HUES64 (cell line): Measurements from ENCODE around the gene ARFGEF3.
"Not testable (repeated sequence)": the region's sequence is repeated elsewhere in the genome, so short reads cannot be mapped to it uniquely, and the experiment has no call there.

ENCODE experiments used
- H3K27ac ChIP-seq: 2 replicates; pipeline ENCODE4 v1.7.0; 2013; ENCODE audit warnings: low read depth, low read length, inconsistent platforms
- H3K27me3 ChIP-seq: 2 replicates; pipeline ENCODE4 v1.6.1; 2013; ENCODE audit warnings: mild to moderate bottlenecking, low read length; ENCODE audit not compliant: insufficient read depth
- H3K36me3 ChIP-seq: 2 replicates; pipeline ENCODE4 v1.6.1; 2013; ENCODE audit warnings: mild to moderate bottlenecking, low read length; ENCODE audit not compliant: insufficient read depth
- H3K4me1 ChIP-seq: 2 replicates; pipeline ENCODE4 v1.6.1; 2013; ENCODE audit warnings: mild to moderate bottlenecking, low read length, moderate library complexity; ENCODE audit not compliant: insufficient read depth
- H3K4me3 ChIP-seq: 2 replicates; pipeline ENCODE4 v1.5.1; 2013; ENCODE audit warnings: mild to moderate bottlenecking, low read length, moderate library complexity
- H3K9ac ChIP-seq: 2 replicates; pipeline ENCODE4 v1.6.1; 2013; ENCODE audit warnings: mild to moderate bottlenecking, low read depth, low read length
- H3K9me3 ChIP-seq: 2 replicates; pipeline ENCODE4 v1.6.1; 2013; ENCODE audit warnings: low read depth, low read length; ENCODE audit not compliant: insufficient read depth
- WGBS: fragments of 150-250, 120-280 bp; methylation state at CpG from one replicate; pipeline ENCODE4 v1.1.7; 2013; ENCODE audit warnings: missing lambda C conversion rate; 5-methylcytosine and 5-hydroxymethylcytosine counted together

The ARFGEF3 gene

DNA sequence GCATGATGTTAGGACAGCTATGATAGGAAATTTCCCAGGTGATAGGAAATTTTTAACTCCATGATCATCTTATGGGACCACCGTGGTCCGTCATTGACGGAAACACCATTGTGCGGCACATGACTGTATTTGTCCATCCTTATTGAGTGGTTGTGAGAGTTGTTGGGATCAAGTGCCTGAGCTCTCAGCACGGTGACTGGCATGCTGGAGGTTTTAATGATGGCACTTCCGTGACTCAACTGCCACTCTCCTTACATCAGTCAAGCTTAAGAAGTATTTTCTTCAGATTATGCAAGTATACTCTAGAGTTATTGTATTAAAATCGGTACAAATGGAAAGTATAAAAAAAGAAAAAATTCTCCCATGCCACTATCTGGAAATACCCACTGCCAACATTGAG lies 35.8 kb downstream of the ARFGEF3 start:
- H3K9ac ChIP-seq, result no peak overlapping the region
- WGBS, result 98% methylated on average over 5 of the region's 7 CpGs

GRCh38 chr6:138198430-138199091 lies 36.8 kb downstream of the ARFGEF3 start:
- peaks cover 22% of the 10 kb centered on the region for H3K4me1 ChIP-seq
- WGBS, result 55% methylated on average over 6 of the region's 6 CpGs
- H3K27ac ChIP-seq, result no peak overlapping the region
- H3K9ac ChIP-seq, result no peak overlapping the region
- no peaks in the 10 kb centered on the region for H3K27me3 ChIP-seq
- H3K4me3 ChIP-seq, result no peak overlapping the region
- no peaks in the 10 kb centered on the region for H3K9me3 ChIP-seq
- no peaks in the 10 kb centered on the region for H3K36me3 ChIP-seq

More for the DNA sequence above, 35.8 kb downstream of the ARFGEF3 start:
- no peak overlapping the region for H3K27ac ChIP-seq
- no peak overlapping the region for H3K4me3 ChIP-seq
- H3K9me3 ChIP-seq, result no peaks in the 10 kb centered on the region
- no peaks in the 10 kb centered on the region for H3K27me3 ChIP-seq
- H3K36me3 ChIP-seq, result no peaks in the 10 kb centered on the region
- peaks cover 28% of the 10 kb centered on the region for H3K4me1 ChIP-seq

DNA sequence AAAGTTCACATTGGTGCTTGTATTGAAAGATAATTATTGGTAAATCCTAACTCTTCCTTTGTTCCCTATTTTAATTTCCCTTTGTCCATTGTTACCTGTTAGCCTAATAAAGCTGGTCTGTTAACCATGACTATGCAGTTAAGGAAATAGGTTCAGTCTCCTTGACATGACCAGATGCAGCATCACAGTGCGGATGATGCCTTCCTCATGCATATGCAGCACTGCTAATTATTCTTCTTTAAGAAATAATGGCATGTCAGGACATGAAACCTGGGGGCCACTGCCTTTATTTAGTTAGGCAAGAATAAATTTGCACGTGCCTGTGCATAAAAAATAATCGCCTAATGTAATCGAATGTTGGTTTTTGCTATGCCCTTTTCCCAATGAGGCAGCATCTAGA lies 40.1 kb downstream of the ARFGEF3 start:
- H3K9me3 ChIP-seq, result no peaks in the 10 kb centered on the region
- H3K9ac ChIP-seq, result no peak overlapping the region
- peaks cover 22% of the 10 kb centered on the region for H3K4me1 ChIP-seq
- 95% methylated on average over 4 of the region's 4 CpGs for WGBS
- no peak overlapping the region for H3K4me3 ChIP-seq
- no peak overlapping the region for H3K27ac ChIP-seq
- H3K27me3 ChIP-seq, result no peaks in the 10 kb centered on the region
- no peaks in the 10 kb centered on the region for H3K36me3 ChIP-seq

GRCh38 chr6:138203315-138203714 lies 41.6 kb downstream of the ARFGEF3 start:
- Histone ChIP-seq H3K9me3 (no peaks in the 10 kb centered on the region), H3K36me3 (no peaks in the 10 kb centered on the region), H3K4me1 (peaks cover 23% of the 10 kb centered on the region), H3K27me3 (no peaks in the 10 kb centered on the region), H3K9ac (no peak overlapping the region), H3K4me3 (no peak overlapping the region), H3K27ac (no peak overlapping the region)
- whole genome bisulfite sequencing, result 92% methylated on average over 2 of the region's 2 CpGs

DNA sequence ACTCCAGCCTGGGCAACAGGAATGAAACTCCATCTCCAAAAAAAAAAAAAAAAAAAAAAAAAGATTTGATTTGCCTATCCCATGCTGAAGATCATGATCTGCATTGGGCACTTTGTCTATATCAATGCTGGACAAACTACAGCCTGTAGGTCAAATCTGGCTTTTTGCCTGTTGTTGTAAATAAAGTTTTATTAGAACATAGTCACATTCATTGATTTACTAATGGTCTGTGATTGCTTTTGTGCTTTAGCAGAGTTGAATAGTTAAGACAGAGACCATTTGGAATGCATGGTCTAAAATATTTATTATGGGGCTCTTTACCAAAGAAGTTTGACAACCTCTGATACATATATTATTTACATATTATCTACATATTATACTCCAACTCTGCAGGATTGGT lies 42.6 kb downstream of the ARFGEF3 start:
- Histone ChIP-seq H3K27ac (no peak overlapping the region), H3K4me3 (no peak overlapping the region), H3K27me3 (no peaks in the 10 kb centered on the region), H3K4me1 (peaks cover 13% of the 10 kb centered on the region; the same call in 1 of the 2 replicates), H3K9me3 (no peaks in the 10 kb centered on the region), H3K9ac (no peak overlapping the region), H3K36me3 (no peaks in the 10 kb centered on the region)

GRCh38 chr6:138204792-138205384 lies 43.1 kb downstream of the ARFGEF3 start:
- Histone ChIP-seq H3K4me1 (peaks cover 12% of the 10 kb centered on the region; the same call in 1 of the 2 replicates), H3K27ac (no peak overlapping the region), H3K9me3 (no peaks in the 10 kb centered on the region), H3K36me3 (no peaks in the 10 kb centered on the region), H3K4me3 (no peak overlapping the region), H3K9ac (no peak overlapping the region), H3K27me3 (no peaks in the 10 kb centered on the region)
- WGBS, result 89% methylated on average over 4 of the region's 4 CpGs

DNA sequence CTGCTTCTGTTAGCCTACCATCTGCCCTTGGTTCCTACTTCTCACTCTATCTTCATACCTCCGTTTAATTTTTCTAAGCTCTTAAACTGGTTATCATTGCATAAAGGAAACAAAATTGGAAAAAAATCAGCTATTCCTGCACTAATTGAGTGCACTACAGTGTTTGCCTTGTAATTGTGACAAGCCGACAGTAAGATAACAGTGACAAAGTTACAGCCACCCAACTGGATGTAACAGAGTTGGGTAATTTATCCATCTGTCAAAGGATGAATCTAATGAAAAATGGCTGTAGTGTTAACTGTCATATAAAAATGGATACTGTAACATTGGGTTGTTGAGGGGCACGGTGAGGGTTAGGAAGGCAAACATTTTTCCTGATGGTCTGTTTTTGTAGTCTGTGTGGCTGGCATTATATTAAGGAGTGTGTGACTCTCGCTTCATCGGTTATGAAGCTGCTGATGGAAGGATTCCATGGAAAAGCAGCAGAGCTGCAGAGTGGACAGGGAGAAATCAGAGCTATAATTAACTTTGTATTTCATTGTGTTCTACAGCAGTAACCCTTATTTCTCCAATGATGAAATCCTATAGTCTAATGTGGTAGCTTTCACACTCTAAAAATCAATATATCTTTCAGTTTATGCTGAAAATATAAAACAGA lies 43.8 kb downstream of the ARFGEF3 start:
- Histone ChIP-seq H3K4me3 (no peak overlapping the region), H3K27ac (no peak overlapping the region), H3K9ac (no peak overlapping the region), H3K4me1 (peaks cover 12% of the 10 kb centered on the region; the same call in 1 of the 2 replicates), H3K27me3 (no peaks in the 10 kb centered on the region), H3K9me3 (no peaks in the 10 kb centered on the region), H3K36me3 (no peaks in the 10 kb centered on the region)
- WGBS, result 94% methylated on average over 5 of the region's 5 CpGs

DNA sequence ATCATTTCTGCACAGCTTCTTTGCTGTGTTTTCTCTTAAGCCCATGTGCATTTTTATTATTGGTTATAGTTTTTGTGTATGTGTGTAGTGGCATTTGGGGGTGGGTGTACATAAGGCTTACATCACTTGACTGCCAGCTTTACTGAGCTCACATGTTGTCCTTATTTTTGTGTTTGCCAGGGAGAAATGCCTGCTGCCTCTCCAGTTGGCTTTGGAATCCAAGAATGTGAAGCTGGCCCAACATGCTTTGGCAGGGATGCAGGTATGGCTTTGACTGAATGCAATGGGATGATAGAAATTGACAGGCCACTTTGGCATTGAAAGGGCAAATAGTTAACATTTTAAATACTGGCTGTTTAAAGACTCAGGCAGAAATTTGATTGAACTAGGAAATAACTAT lies 45.1 kb downstream of the ARFGEF3 start:
- H3K36me3 ChIP-seq, result no peaks in the 10 kb centered on the region
- no peak overlapping the region for H3K27ac ChIP-seq

DNA sequence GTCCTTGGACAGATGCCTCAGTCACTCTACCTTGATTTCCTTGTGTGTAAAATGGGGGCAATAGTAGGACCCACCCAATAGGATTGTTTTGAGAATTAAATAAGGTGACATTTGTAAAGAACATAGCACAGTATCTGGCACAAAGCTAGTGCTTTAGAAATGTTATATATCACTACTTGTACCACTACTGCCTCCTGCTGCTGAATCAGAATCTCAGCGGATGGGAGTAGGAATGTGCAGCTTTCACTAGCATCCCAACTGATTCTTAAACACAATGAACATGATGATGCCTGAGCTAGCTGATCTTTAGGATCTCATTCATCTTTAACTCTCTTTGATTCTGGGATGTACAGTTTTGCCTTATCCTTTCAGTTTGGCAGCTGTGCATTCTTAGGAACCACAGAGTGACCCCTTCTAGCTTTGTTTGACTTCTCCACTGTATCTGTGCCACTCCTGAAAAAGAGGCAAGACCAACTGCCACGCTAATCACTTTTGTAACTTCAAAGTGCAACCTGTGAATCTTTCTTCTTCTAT lies 49.4 kb downstream of the ARFGEF3 start:
- Histone ChIP-seq H3K27ac (no peak overlapping the region), H3K9me3 (no peaks in the 10 kb centered on the region), H3K27me3 (no peaks in the 10 kb centered on the region), H3K9ac (no peak overlapping the region), H3K4me1 (peaks cover 12% of the 10 kb centered on the region; the same call in 1 of the 2 replicates), H3K4me3 (no peak overlapping the region), H3K36me3 (no peaks in the 10 kb centered on the region)
- WGBS, result 98% methylated on average over 2 of the region's 2 CpGs

More for the DNA sequence above, 45.1 kb downstream of the ARFGEF3 start:
- Histone ChIP-seq H3K9ac (no peak overlapping the region), H3K4me3 (no peak overlapping the region), H3K4me1 (peaks cover 12% of the 10 kb centered on the region; the same call in 1 of the 2 replicates), H3K27me3 (no peaks in the 10 kb centered on the region), H3K9me3 (no peaks in the 10 kb centered on the region)

GRCh38 chr6:138211601-138212000 lies 49.9 kb downstream of the ARFGEF3 start:
- 95% methylated on average over 5 of the region's 5 CpGs for WGBS
- H3K27me3 ChIP-seq, result no peaks in the 10 kb centered on the region
- no peak overlapping the region for H3K4me3 ChIP-seq

DNA sequence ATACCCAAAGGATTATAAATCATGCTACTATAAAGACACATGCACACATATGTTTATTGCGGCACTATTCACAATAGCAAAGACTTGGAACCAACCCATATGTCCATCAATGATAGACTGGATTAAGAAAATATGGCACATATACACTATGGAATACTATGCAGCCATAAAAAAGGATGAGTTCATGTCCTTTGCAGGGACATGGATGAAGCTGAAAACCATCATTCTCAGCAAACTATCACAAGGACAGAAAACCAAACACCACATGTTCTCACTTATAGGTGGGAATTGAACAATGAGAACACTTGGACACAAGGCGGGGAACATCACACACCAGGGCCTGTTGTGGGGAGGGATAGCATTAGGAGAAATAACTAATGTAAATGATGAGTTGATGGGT lies 50.8 kb downstream of the ARFGEF3 start:
- not testable (repeated sequence) for H3K4me1 ChIP-seq, H3K9me3 ChIP-seq, H3K9ac ChIP-seq, H3K4me3 ChIP-seq, H3K27ac ChIP-seq, H3K27me3 ChIP-seq, H3K36me3 ChIP-seq
- 88% methylated on average over 1 of the region's 2 CpGs for WGBS

More at GRCh38 chr6:138211601-138212000, 49.9 kb downstream of the ARFGEF3 start:
- no peaks in the 10 kb centered on the region for H3K36me3 ChIP-seq
- peaks cover 12% of the 10 kb centered on the region; the same call in 1 of the 2 replicates for H3K4me1 ChIP-seq
- H3K9me3 ChIP-seq, result no peaks in the 10 kb centered on the region
- H3K9ac ChIP-seq, result no peak overlapping the region
- no peak overlapping the region for H3K27ac ChIP-seq
